Adrenal gland (tissue), 5 donors: ENCODE data around the gene ZSCAN18.

ENCODE experiments used
- POLR2A ChIP-seq, 2 donors: fragments of 450-650 bp; IDR thresholded peaks; one replicate each; pipeline ENCODE4 v1.6.1; 2017; ENCODE audit warnings: antibody characterized with exemption in 2 of 2, mild to moderate bottlenecking in 2 of 2, moderate library complexity in 1 of 2
- TF ChIP-seq, protein P1 (sequence below), 6 experiments: fragments of 450-650 bp in 4 of 6; fragments of 200-600 bp in 2 of 6; sonication (generic) in 1 of 6; IDR thresholded peaks; 1 replicate in 5 of 6; 2 replicates in 1 of 6; pipeline versions ENCODE4 v1.5.1 to v1.8.0; 2016 to 2021; ENCODE audit warnings: antibody characterized with exemption in 6 of 6, mild to moderate bottlenecking in 2 of 6, moderate library complexity in 1 of 6
- donor health status: DM: no; HTN: no; CAD: no.

DNA sequence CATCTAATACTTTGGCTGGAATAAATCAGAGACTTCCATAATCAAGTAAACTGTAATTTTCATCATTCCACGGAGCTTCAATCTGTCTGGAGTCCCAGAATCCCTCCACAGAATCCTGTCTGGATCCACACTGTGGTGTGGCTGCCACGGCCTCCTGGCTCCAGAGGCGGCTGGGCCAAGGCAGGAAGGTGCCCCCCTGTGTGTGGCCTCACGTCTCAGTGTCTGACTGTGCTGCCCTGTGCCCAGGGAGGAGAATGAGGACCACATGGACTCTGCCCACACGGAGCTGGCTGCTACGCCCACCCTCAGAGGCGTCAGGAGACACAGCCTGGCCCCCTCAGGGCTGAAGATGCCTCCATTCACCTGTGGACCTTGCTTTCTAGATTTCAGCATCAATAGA lies 51.2 kb downstream of the ZSCAN18 start:
- TF ChIP-seq, protein P1, sequence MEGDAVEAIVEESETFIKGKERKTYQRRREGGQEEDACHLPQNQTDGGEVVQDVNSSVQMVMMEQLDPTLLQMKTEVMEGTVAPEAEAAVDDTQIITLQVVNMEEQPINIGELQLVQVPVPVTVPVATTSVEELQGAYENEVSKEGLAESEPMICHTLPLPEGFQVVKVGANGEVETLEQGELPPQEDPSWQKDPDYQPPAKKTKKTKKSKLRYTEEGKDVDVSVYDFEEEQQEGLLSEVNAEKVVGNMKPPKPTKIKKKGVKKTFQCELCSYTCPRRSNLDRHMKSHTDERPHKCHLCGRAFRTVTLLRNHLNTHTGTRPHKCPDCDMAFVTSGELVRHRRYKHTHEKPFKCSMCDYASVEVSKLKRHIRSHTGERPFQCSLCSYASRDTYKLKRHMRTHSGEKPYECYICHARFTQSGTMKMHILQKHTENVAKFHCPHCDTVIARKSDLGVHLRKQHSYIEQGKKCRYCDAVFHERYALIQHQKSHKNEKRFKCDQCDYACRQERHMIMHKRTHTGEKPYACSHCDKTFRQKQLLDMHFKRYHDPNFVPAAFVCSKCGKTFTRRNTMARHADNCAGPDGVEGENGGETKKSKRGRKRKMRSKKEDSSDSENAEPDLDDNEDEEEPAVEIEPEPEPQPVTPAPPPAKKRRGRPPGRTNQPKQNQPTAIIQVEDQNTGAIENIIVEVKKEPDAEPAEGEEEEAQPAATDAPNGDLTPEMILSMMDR (IDR thresholded peaks at IDR 0.05), result no peak
- no peak for TF ChIP-seq POLR2A (IDR thresholded peaks at IDR 0.05)
